ENCODE results near the gene NOP14. TPM values are rescaled to one million over a fixed set of nuclear protein-coding genes. Genes with fewer than 3 reads are reported as not detected.

The NOP14 gene
- total and polyA plus RNA-seq, 2 donors: 11.3 to 17.0 TPM

DNA sequence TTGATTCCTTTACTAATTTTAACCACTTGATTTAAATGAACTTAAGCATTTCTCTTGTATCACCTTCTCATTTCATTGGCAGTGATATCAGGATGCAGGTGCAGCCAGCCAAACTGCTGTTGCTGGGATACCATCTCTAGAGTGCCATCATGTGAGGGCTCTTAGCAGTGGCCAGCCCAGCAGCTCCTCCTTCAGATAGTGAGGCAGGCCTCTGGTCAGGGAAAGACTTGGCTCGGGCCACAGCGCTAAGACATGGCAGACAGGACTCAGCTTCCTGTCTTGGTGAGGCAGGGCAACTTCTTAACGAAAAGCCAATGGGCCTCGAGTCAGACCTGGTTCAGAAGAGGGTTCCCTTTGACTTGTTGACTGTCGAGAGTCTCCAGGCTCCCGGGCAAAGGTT lies 50.0 kb downstream of the NOP14 start:
- no peak overlapping the region for H3K4me3 ChIP-seq (ENCODE audit: low read depth, low read length)
- WGBS: 93% methylated on average over 6 of the region's 6 CpGs
- no peak overlapping the region for H3K27ac ChIP-seq (ENCODE audit: low read depth)
- peaks cover 4% of the 10 kb centered on the region for H3K36me3 ChIP-seq (ENCODE audit: insufficient read depth)
- no peaks in the 10 kb centered on the region for H3K4me1 ChIP-seq (ENCODE audit: insufficient read depth)
- DNase-seq (ENCODE audit: extremely low spot score): no peak

DNA sequence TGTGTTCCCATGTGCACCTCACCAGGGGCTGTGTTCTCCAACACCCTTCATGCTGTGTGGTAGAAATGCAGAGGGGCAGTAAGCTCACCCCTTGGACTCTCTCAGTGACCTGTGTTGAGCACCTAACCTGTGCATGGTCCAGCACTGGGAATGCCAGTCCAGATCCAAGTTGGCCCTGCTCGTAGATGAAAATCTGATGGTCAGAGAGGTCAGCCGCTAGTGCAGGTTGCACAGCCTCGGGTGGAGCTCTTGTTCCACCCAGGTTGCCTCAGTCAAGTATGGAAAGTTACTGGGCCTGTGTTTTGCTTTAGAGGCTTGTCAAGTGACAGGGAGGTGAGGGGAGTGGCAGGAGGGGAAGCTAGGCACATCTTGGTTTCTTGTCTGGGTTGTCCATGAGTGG lies 51.3 kb downstream of the NOP14 start:
- Histone ChIP-seq H3K4me3 (ENCODE audit: low read depth, low read length) (no peak overlapping the region), H3K4me1 (ENCODE audit: insufficient read depth) (no peaks in the 10 kb centered on the region), H3K36me3 (ENCODE audit: insufficient read depth) (peaks cover 4% of the 10 kb centered on the region), H3K27ac (ENCODE audit: low read depth) (no peak overlapping the region)
- DNase-seq (ENCODE audit: extremely low spot score): no peak
- 85% methylated on average over 3 of the region's 3 CpGs for WGBS

DNA sequence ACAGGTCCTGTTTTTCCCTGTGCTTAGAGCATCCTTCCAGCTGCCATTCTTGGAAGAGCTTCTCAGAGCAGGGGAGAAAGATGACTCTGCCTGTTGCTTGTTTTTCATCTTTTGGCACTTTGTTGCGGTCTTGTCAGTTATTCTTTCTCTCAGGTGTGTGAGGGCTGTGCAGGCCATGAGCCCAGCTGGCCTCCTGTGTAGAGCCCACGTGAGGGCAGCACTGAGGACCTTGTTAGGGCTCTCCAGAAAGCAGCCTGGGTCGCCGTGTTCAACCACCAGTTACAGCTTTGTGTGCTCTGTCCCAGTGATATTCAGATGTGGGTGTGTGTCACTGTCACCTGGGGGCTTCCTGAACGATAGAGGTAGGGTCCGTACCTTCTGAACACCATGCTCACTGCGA lies 52.8 kb downstream of the NOP14 start:
- WGBS: 83% methylated on average over 7 of the region's 7 CpGs
- H3K27ac ChIP-seq (ENCODE audit: low read depth): no peak overlapping the region
- no peak for DNase-seq (ENCODE audit: extremely low spot score)
- no peaks in the 10 kb centered on the region for H3K4me1 ChIP-seq (ENCODE audit: insufficient read depth)
- H3K36me3 ChIP-seq (ENCODE audit: insufficient read depth): peaks cover 4% of the 10 kb centered on the region
- H3K4me3 ChIP-seq (ENCODE audit: low read depth, low read length): no peak overlapping the region

DNA sequence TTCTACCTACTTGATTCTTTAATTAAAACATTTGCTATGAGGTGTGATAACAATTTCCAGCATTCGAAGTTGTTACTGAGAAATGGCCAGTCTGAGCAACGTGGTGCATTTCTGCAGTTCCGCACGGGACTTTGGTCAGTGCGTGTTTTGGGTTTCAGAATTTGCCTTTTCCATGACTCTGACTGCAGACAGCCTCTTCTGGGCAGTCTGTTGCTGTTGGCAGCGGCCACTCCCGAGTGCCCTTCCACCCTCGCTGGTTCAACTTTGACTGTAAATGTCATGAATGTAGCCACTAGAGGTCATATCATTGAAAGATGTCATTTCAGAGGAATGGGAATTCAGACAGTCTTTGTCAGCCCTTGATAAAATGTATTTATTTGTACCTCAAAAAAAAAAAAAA lies 53.6 kb downstream of the NOP14 start:
- no peaks in the 10 kb centered on the region for H3K4me1 ChIP-seq (ENCODE audit: insufficient read depth)
- H3K36me3 ChIP-seq (ENCODE audit: insufficient read depth): peaks cover 4% of the 10 kb centered on the region
- WGBS: 82% methylated on average over 8 of the region's 8 CpGs
- no peak overlapping the region for H3K27ac ChIP-seq (ENCODE audit: low read depth)
- DNase-seq (ENCODE audit: extremely low spot score): no peak
- no peak overlapping the region for H3K4me3 ChIP-seq (ENCODE audit: low read depth, low read length)

DNA sequence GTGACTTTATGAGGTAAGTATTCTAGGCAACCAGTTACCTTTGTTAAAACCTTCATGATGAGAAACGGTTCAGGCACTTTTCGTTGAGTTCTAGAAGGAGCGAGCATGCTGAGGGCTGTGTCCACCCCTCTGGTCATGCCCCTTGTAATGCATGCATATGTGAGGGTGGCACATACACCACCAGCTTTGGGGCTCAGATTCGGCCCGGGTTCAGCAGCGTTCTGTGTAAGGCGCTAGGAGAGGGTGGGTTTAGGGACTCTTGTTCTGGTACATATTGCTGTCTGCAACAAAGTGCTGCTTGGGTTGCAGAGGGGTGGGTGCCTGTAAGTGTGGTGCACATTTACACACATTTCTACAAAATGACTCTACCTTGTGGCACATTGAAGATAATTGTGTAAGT lies 54.5 kb downstream of the NOP14 start:
- no peak for DNase-seq (ENCODE audit: extremely low spot score)
- no peak overlapping the region for H3K27ac ChIP-seq (ENCODE audit: low read depth)
- WGBS: 91% methylated on average over 7 of the region's 7 CpGs
- H3K36me3 ChIP-seq (ENCODE audit: insufficient read depth): peaks cover 4% of the 10 kb centered on the region
- H3K4me3 ChIP-seq (ENCODE audit: low read depth, low read length): no peak overlapping the region
- no peaks in the 10 kb centered on the region for H3K4me1 ChIP-seq (ENCODE audit: insufficient read depth)

DNA sequence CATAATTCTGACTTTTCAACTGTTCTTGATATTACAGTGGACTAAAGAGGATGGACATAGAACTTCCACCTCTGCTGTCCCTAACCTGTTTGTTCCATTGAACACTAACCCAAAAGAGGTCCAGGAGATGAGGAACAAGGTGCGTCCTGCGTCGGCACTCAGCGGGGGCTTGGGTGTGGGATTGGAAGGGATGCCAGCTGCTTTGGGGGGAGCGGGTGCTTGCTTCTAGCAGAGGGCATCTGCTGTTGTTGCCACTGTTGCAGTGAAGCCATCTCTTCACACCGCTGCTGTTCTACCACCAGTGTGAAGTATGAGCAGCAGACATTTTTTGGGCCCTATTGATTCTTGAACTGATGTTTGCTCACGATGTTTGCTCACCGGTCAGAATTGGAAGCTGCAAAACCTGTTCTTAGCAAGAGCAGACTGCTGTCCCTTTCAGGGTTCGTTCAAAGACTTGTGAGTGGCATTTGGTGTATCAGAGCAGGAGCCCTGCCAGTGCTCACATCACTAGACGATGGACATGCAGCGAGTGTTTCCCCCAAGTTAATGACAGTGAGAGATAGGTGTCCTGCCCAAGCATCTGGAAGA lies 55.4 kb downstream of the NOP14 start:
- Histone ChIP-seq H3K4me1 (ENCODE audit: insufficient read depth) (no peaks in the 10 kb centered on the region), H3K36me3 (ENCODE audit: insufficient read depth) (peaks cover 4% of the 10 kb centered on the region), H3K4me3 (ENCODE audit: low read depth, low read length) (no peak overlapping the region), H3K27ac (ENCODE audit: low read depth) (no peak overlapping the region)
- 90% methylated on average over 11 of the region's 11 CpGs for whole genome bisulfite sequencing
- peak; percentile 46 for DNase-seq (ENCODE audit: extremely low spot score)

DNA sequence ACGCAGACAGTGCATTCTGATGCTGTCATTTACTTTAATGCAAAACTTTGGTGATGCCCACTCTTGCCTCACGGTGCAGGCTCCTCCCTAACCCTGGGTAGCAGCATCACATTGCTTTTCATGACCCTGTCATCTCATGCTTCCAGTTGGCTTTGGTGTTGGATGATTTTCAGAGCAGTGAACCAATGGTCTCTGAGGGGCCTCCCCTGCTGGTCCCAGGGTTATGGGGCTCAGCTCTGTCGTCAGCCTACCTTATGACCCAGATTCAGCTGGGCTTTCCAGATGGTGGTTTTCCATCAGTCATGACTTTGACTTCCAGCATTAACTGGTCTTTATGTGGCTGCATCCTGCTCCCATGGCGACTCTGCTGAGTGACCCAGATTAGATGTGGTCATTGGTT lies 56.0 kb downstream of the NOP14 start:
- WGBS: 80% methylated on average over 4 of the region's 4 CpGs
- Histone ChIP-seq H3K27ac (ENCODE audit: low read depth) (no peak overlapping the region), H3K36me3 (ENCODE audit: insufficient read depth) (peaks cover 4% of the 10 kb centered on the region), H3K4me3 (ENCODE audit: low read depth, low read length) (no peak overlapping the region), H3K4me1 (ENCODE audit: insufficient read depth) (no peaks in the 10 kb centered on the region)
- DNase-seq (ENCODE audit: extremely low spot score): no peak

DNA sequence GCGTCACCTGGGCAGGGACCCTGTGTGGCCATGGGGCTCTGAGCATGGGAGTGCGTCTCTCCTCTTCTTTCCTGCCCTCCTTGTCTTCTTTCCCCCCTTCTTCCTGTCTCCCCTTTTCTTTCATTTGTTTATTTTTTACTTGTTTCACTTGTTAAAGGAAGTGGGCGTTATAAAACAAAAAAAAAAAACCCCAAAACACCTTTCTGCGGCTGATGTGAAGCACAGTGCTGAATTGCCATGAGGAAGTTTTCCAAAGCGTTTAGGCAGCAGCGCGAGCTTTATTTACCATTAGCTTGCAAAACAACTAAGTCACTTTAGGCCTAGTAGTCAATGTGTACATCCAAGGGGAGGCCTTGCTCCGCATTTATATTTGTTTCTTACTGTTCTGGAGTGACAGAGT lies 57.0 kb downstream of the NOP14 start:
- Histone ChIP-seq H3K4me3 (ENCODE audit: low read depth, low read length) (no peak overlapping the region), H3K4me1 (ENCODE audit: insufficient read depth) (no peaks in the 10 kb centered on the region), H3K36me3 (ENCODE audit: insufficient read depth) (no peaks in the 10 kb centered on the region), H3K27ac (ENCODE audit: low read depth) (no peak overlapping the region)
- 80% methylated on average over 8 of the region's 8 CpGs for WGBS
- DNase-seq (ENCODE audit: extremely low spot score): no peak

DNA sequence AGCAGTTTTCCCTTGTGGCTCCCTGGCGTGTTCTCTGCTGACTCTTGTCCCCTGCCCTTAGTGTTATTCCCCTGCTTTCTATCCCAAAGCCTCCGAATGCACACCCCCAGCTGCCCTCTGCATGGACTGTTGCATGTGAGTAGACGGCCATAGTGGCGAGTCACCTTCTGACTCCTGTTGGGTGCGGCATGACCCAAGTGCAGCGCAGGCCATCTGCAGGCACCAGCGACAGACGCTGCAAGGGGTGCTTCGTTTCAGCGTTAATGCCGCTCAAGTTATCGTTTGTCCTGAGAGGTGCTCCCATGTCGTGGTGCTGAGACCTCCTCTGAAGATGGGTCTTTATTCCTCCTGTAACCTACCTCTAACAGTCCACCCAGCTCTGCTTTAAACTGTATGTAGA lies 57.7 kb downstream of the NOP14 start:
- no peaks in the 10 kb centered on the region for H3K36me3 ChIP-seq (ENCODE audit: insufficient read depth)
- no peak overlapping the region for H3K4me3 ChIP-seq (ENCODE audit: low read depth, low read length)
- no peaks in the 10 kb centered on the region for H3K4me1 ChIP-seq (ENCODE audit: insufficient read depth)
- 92% methylated on average over 13 of the region's 13 CpGs for WGBS
- H3K27ac ChIP-seq (ENCODE audit: low read depth): no peak overlapping the region
- no peak for DNase-seq (ENCODE audit: extremely low spot score)

DNA sequence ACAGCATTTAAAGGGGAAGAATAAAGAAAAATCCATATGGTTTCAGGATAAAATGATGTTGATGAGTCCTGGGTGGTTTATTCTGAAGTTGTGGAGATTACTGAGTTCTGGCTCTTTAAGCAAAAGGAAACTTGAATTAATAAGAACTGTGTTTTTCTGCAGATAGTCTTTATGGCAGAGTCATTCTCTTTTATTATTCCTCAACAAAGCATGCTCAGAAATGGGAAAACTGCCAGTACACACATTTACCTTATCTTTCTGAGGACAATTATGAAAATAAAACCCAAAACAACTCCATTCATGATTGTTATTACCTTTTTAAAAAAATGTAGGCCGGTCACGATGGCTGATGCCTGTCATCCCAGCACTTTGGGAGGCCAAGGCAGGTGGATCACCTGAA lies 61.1 kb downstream of the NOP14 start:
- no peak overlapping the region for H3K4me3 ChIP-seq (ENCODE audit: low read depth, low read length)
- 86% methylated on average over 2 of the region's 2 CpGs for WGBS
- no peak overlapping the region for H3K27ac ChIP-seq (ENCODE audit: low read depth)
- no peaks in the 10 kb centered on the region for H3K4me1 ChIP-seq (ENCODE audit: insufficient read depth)
- H3K36me3 ChIP-seq (ENCODE audit: insufficient read depth): peaks cover 5% of the 10 kb centered on the region
- no peak for DNase-seq (ENCODE audit: extremely low spot score)

DNA sequence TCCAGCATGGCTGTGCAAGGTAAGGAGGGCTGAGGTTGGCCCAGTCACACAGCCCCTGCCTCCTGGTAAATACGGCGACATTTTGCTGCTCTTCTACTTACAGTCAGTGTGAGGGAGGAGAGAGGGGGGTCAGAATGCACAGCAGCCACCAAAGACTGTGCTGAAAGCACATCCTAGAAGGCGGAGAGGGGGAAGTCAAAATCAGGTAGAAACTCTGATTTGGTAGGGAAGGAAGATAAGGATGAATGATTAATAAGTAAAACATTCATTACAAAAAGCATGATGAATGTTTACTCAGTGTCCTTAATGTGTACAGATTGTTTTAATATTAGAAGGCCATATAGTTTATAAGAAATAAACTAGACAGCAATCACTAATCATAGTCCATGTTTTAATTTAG lies 62.0 kb downstream of the NOP14 start:
- Histone ChIP-seq H3K4me3 (ENCODE audit: low read depth, low read length) (no peak overlapping the region), H3K27ac (ENCODE audit: low read depth) (no peak overlapping the region), H3K36me3 (ENCODE audit: insufficient read depth) (peaks cover 5% of the 10 kb centered on the region), H3K4me1 (ENCODE audit: insufficient read depth) (no peaks in the 10 kb centered on the region)
- 87% methylated on average over 3 of the region's 3 CpGs for WGBS
- no peak for DNase-seq (ENCODE audit: extremely low spot score)

DNA sequence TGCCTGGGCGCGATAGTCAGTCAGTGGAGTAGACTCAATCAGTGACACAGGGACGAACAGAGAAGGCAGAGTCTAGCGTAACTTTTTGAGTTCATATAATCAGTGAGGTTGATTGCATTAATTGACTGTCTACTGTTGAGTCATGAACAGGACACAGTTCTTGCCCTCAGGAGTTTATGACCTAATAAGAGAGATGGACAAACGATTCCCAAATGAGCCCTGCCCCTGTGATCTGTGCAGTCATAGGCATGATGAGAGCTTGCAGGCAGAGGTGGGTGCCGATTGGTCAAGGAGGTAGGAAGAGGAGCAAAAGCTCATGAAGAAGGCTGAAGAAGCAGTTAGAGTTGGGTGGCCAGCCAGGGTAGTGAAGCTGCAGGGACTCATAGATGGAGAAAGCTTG lies 62.5 kb downstream of the NOP14 start:
- Histone ChIP-seq H3K4me3 (ENCODE audit: low read depth, low read length) (no peak overlapping the region), H3K27ac (ENCODE audit: low read depth) (no peak overlapping the region), H3K4me1 (ENCODE audit: insufficient read depth) (no peaks in the 10 kb centered on the region), H3K36me3 (ENCODE audit: insufficient read depth) (peaks cover 5% of the 10 kb centered on the region)
- WGBS: 93% methylated on average over 6 of the region's 6 CpGs
- no peak for DNase-seq (ENCODE audit: extremely low spot score)

DNA sequence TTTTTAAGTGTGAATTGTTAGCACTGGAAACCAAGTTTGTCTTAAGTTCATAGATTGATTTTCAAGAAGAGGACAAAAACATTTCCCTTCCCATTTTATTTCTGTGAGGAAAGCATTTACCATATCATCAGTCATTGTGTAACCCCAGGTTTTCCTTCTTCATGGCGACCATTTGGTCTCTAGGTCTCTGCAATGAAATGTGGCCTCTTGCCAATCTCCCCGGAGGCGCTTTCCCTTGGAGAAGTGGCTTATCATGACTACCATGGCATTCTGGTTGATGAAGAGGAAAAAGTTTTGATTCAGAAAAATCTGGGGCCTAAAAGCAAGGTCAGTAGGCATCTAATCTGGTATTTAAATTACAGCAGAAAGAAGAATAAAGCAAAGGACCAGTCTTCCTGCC lies 65.2 kb downstream of the NOP14 start:
- H3K27ac ChIP-seq (ENCODE audit: low read depth): no peak overlapping the region
- no peaks in the 10 kb centered on the region for H3K4me1 ChIP-seq (ENCODE audit: insufficient read depth)
- no peak overlapping the region for H3K4me3 ChIP-seq (ENCODE audit: low read depth, low read length)
- 82% methylated on average over 3 of the region's 3 CpGs for WGBS
- H3K36me3 ChIP-seq (ENCODE audit: insufficient read depth): peaks cover 8% of the 10 kb centered on the region
- DNase-seq (ENCODE audit: extremely low spot score): no peak

DNA sequence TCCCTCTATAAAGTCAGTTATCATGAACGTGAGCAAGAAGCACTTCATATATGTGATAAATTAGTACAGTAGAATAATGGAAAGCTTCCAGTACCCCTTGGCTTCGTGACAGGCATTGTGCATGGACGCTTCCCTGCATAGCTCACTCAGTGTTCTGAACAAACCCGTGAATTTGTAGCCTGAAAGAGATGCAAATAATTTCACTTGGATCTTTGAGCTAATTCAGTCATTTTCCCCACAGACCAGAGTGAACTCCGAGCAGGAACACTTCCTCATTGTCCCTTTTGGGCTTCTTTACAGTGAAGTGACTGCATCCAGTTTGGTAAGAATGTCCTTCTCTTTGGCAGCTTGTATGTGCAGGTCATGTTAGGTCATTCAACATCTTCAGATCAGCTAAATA lies 69.4 kb downstream of the NOP14 start:
- H3K36me3 ChIP-seq (ENCODE audit: insufficient read depth): peaks cover 6% of the 10 kb centered on the region
- H3K4me1 ChIP-seq (ENCODE audit: insufficient read depth): no peaks in the 10 kb centered on the region
- WGBS: 49% methylated on average over 5 of the region's 5 CpGs
- no peak overlapping the region for H3K27ac ChIP-seq (ENCODE audit: low read depth)
- no peak for DNase-seq (ENCODE audit: extremely low spot score)
- no peak overlapping the region for H3K4me3 ChIP-seq (ENCODE audit: low read depth, low read length)

DNA sequence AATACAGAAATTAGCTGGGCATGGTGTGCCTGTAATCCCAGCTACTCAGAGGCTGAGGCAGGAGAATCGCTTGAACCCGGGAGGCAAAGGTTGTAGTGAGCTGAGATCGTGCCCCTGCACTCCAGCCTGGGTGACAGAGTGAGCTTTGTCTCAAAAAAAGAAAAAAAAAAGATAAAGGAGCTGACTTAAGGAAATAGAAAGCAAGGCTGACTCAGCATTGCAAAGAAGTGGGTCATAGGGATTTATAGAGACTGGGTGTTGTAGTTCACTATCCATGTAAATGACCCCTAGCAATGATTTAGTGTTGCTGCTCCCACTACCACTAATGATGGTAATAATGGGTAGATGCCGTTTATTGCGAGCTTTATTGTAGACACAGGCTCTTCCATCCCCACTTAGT lies 71.9 kb downstream of the NOP14 start:
- Histone ChIP-seq H3K27ac (ENCODE audit: low read depth) (no peak overlapping the region), H3K4me3 (ENCODE audit: low read depth, low read length) (no peak overlapping the region), H3K36me3 (ENCODE audit: insufficient read depth) (peaks cover 3% of the 10 kb centered on the region), H3K4me1 (ENCODE audit: insufficient read depth) (no peaks in the 10 kb centered on the region)
- 70% methylated on average over 5 of the region's 5 CpGs for WGBS
- DNase-seq (ENCODE audit: extremely low spot score): no peak
